ENCODE data around the gene RABGEF1. TPM values are rescaled to one million over a fixed set of nuclear protein-coding genes. Genes with fewer than 3 reads are reported as not detected.
"Not testable (repeated sequence)": the region's sequence is repeated elsewhere in the genome, so short reads cannot be mapped to it uniquely, and the experiment has no call there.

RABGEF1 gene
- total and polyA plus RNA-seq, 2 donors (not counting 3 experiments of a cell fraction or from before 2014, with no cell fraction given), result 11.6 to 15.5 TPM

- H3K36me3 ChIP-seq (ENCODE audit: control insufficient read depth in 2 of 2, extremely low read depth in 1 of 2, insufficient read depth in 2 of 2, low read length in 2 of 2); intact Hi-C loops (cut with micrococcal nuclease); H3K4me1 ChIP-seq (ENCODE audit: control insufficient read depth, extremely low read depth, insufficient read depth, low read length); H3K9ac ChIP-seq (replicated peaks; ENCODE audit: extremely low read depth, insufficient read depth, low read length); H4K20me1 ChIP-seq (replicated peaks; ENCODE audit: control insufficient read depth, extremely low read depth, insufficient read depth, low read length); H3K4me2 ChIP-seq (ENCODE audit: insufficient read depth, low read length); H3K9me1 ChIP-seq (replicated peaks; ENCODE audit: control insufficient read depth, extremely low read depth, insufficient read depth, low read length); CTCF ChIA-PET; dilution Hi-C loops (cut with MboI; ENCODE audit: extremely low pct_ligation_motif_present, low sequenced_read_pairs); BruUV-seq (replicated peaks); H3K27me3 ChIP-seq (ENCODE audit: control insufficient read depth in 2 of 2, insufficient read depth in 2 of 2, low read length in 2 of 2); H3K4me3 ChIP-seq (replicated peaks in 1 of 3; ENCODE audit: insufficient read depth in 1 of 3, low read depth in 1 of 3, low read length in 3 of 3); H3K9me3 ChIP-seq (replicated peaks; ENCODE audit: control insufficient read depth, insufficient read depth, low read length); H2AFZ ChIP-seq (ENCODE audit: low read depth, low read length); FAIRE-seq; H3K79me2 ChIP-seq (ENCODE audit: control insufficient read depth, insufficient read depth, low read length); DNase-seq (ENCODE audit: low read depth, low spot score); POLR2A ChIA-PET; H3K27ac ChIP-seq (ENCODE audit: insufficient read depth, low read depth, low read length): not testable (repeated sequence)
These were observed 90.4 kb downstream of the RABGEF1 start for GRCh38 chr7:66830976-66831375.

- no peak overlapping the region for H2AFZ ChIP-seq (ENCODE audit: low read depth, low read length)
- H3K4me2 ChIP-seq (ENCODE audit: insufficient read depth, low read length), result no peak overlapping the region
- no peaks in the 10 kb centered on the region for H3K36me3 ChIP-seq (ENCODE audit: control insufficient read depth in 2 of 2, extremely low read depth in 1 of 2, insufficient read depth in 2 of 2, low read length in 2 of 2)
- H3K9me3 ChIP-seq (replicated peaks; ENCODE audit: control insufficient read depth, insufficient read depth, low read length), result no peaks in the 10 kb centered on the region
- no peaks in the 10 kb centered on the region for H3K9me1 ChIP-seq (replicated peaks; ENCODE audit: control insufficient read depth, extremely low read depth, insufficient read depth, low read length)
- no peak overlapping the region for H3K9ac ChIP-seq (replicated peaks; ENCODE audit: extremely low read depth, insufficient read depth, low read length)
- H3K27me3 ChIP-seq (ENCODE audit: control insufficient read depth in 2 of 2, insufficient read depth in 2 of 2, low read length in 2 of 2), result no peaks in the 10 kb centered on the region
- H4K20me1 ChIP-seq (replicated peaks; ENCODE audit: control insufficient read depth, extremely low read depth, insufficient read depth, low read length), result no peaks in the 10 kb centered on the region
- H3K79me2 ChIP-seq (ENCODE audit: control insufficient read depth, insufficient read depth, low read length), result no peaks in the 10 kb centered on the region
- dilution Hi-C loops (cut with MboI; ENCODE audit: extremely low pct_ligation_motif_present, low sequenced_read_pairs), result no loop called here
- POLR2A ChIA-PET, result no interaction called here
- DNase-seq (ENCODE audit: low read depth, low spot score), result no peak
- H3K4me1 ChIP-seq (ENCODE audit: control insufficient read depth, extremely low read depth, insufficient read depth, low read length), result no peaks in the 10 kb centered on the region
- no TSS peak for BruUV-seq (replicated peaks)
- H3K4me3 ChIP-seq (replicated peaks in 1 of 3; ENCODE audit: insufficient read depth in 1 of 3, low read depth in 1 of 3, low read length in 3 of 3), result no peak overlapping the region
- CTCF ChIA-PET, result no interaction called here
- FAIRE-seq, result no peak
- H3K27ac ChIP-seq (ENCODE audit: insufficient read depth, low read depth, low read length), result no peak overlapping the region
- intact Hi-C loops (cut with micrococcal nuclease), result no loop called here
- no peak for TF ChIP-seq FOS (IDR thresholded peaks at IDR 0.05; ENCODE audit: borderline replicate concordance, insufficient read depth, low read length)
- no peak for TF ChIP-seq GATA2 (IDR thresholded peaks at IDR 0.05; ENCODE audit: insufficient read depth, insufficient read length, low read depth, low read length)
- TF ChIP-seq JUN (IDR thresholded peaks at IDR 0.05; ENCODE audit: borderline replicate concordance, insufficient read depth, insufficient read length, low read depth), result no peak
- TF ChIP-seq, protein P1, sequence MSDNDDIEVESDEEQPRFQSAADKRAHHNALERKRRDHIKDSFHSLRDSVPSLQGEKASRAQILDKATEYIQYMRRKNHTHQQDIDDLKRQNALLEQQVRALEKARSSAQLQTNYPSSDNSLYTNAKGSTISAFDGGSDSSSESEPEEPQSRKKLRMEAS (IDR thresholded peaks at IDR 0.05; ENCODE audit: insufficient read depth, insufficient read length), result no peak
- no peak for TF ChIP-seq EZH2 (IDR thresholded peaks at IDR 0.05; ENCODE audit: borderline replicate concordance, low read depth, low read length, severe bottlenecking)
- TF ChIP-seq, protein P2, sequence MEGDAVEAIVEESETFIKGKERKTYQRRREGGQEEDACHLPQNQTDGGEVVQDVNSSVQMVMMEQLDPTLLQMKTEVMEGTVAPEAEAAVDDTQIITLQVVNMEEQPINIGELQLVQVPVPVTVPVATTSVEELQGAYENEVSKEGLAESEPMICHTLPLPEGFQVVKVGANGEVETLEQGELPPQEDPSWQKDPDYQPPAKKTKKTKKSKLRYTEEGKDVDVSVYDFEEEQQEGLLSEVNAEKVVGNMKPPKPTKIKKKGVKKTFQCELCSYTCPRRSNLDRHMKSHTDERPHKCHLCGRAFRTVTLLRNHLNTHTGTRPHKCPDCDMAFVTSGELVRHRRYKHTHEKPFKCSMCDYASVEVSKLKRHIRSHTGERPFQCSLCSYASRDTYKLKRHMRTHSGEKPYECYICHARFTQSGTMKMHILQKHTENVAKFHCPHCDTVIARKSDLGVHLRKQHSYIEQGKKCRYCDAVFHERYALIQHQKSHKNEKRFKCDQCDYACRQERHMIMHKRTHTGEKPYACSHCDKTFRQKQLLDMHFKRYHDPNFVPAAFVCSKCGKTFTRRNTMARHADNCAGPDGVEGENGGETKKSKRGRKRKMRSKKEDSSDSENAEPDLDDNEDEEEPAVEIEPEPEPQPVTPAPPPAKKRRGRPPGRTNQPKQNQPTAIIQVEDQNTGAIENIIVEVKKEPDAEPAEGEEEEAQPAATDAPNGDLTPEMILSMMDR (IDR thresholded peaks at IDR 0.05; ENCODE audit: extremely low read depth in 1 of 2, insufficient read depth in 1 of 2, low read depth in 1 of 2, low read length in 2 of 2), result no peak
- no peak for TF ChIP-seq POLR2AphosphoS5 (IDR thresholded peaks at IDR 0.05; ENCODE audit: insufficient read depth, low read depth, low read length)
- no peak for TF ChIP-seq POLR2A (IDR thresholded peaks at IDR 0.05; ENCODE audit: low read depth, low read length)
- TF ChIP-seq MYC (IDR thresholded peaks at IDR 0.05; ENCODE audit: low read depth, low read length), result no peak
These were observed 92.2 kb downstream of the RABGEF1 start for GRCh38 chr7:66832531-66833351.

All from endothelial cell of umbilical vein (primary cell).